Hepatocyte (in vitro differentiated cells): Measurements from ENCODE around the gene REV3L.
A peak's percentile ranks its signal among the peaks of the same experiment; 100 is the strongest.

Experiments
- CTCF ChIP-seq: fragments of 200-600 bp; sonication (generic); IDR thresholded peaks from 2 replicates; pipeline ENCODE4 v1.5.1; 2016; ENCODE audit warnings: antibody characterized with exemption, mild to moderate bottlenecking; ENCODE audit not compliant: poor library complexity
- EZH2 ChIP-seq: fragments of 200-600 bp; sonication (generic); IDR thresholded peaks from 2 replicates; pipeline ENCODE4 v1.6.1; 2016; ENCODE audit warnings: antibody characterized with exemption, mild to moderate bottlenecking, borderline replicate concordance
- EZH2phosphoT487 ChIP-seq: fragments of 200-600 bp; sonication (generic); IDR thresholded peaks from one replicate; pipeline ENCODE4 v1.6.1; 2018; ENCODE audit warnings: antibody characterized with exemption, mild to moderate bottlenecking, low read depth, moderate library complexity; ENCODE audit not compliant: unreplicated experiment, severe bottlenecking

GRCh38 chr6:111478749-111479148, 4.3 kb downstream of the REV3L start:
- TF ChIP-seq CTCF (peak; percentile 50), EZH2phosphoT487 (no peak), EZH2 (no peak)
